ENCODE data around the gene TIAM2.

Gene TIAM2

DNA sequence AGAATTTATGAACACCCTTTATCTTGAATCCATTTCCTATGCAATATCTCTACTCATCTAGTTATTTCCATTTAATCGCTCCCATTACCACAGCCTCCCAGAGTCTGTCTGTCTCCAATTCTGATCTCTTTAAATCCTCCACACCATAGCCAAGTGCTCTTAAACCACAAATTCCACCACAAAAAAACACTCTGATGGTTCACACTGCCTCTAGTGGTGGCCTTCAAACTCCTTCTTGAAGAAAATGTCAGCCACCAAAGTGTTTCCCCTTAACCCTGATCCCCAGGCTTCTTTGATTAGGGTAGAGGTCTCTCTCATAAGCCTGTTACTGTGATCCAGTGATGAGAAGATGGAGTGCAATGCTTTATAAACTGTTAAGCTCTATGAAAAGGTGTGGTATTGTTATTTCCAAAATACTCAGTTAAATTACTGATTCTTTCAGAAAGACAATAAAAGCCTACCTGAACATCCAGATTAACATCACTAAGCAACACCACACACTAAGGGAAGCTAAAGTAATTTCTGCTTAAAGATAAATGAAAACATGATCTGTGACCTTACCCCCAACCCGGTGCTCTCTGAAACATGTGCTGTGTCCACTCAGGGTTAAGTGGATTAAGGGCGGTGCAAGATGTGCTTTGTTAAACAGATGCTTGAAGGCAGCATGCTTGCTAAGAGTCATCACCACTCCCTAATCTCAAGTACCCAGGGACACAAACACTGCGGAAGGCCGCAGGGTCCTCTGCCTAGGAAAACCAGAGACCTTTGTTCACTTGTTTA, 273.2 kb downstream of the TIAM2 start:
- in situ Hi-C loops (cut with MboI; ENCODE audit: low pct_unique_long_range_greater_than_20kb, low sequenced_read_pairs, unreplicated experiment): loop anchor here (25.0 kb wide), 1 partner anchor 581 kb away; no protein-coding TSS in a partner anchor
- peak; percentile 33 for DNase-seq (ENCODE audit: low spot score)
- TF ChIP-seq, protein P1, sequence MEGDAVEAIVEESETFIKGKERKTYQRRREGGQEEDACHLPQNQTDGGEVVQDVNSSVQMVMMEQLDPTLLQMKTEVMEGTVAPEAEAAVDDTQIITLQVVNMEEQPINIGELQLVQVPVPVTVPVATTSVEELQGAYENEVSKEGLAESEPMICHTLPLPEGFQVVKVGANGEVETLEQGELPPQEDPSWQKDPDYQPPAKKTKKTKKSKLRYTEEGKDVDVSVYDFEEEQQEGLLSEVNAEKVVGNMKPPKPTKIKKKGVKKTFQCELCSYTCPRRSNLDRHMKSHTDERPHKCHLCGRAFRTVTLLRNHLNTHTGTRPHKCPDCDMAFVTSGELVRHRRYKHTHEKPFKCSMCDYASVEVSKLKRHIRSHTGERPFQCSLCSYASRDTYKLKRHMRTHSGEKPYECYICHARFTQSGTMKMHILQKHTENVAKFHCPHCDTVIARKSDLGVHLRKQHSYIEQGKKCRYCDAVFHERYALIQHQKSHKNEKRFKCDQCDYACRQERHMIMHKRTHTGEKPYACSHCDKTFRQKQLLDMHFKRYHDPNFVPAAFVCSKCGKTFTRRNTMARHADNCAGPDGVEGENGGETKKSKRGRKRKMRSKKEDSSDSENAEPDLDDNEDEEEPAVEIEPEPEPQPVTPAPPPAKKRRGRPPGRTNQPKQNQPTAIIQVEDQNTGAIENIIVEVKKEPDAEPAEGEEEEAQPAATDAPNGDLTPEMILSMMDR (IDR thresholded peaks at IDR 0.05; ENCODE audit: extremely low read depth, insufficient read depth, missing control alignments): peak; percentile 52

DNA sequence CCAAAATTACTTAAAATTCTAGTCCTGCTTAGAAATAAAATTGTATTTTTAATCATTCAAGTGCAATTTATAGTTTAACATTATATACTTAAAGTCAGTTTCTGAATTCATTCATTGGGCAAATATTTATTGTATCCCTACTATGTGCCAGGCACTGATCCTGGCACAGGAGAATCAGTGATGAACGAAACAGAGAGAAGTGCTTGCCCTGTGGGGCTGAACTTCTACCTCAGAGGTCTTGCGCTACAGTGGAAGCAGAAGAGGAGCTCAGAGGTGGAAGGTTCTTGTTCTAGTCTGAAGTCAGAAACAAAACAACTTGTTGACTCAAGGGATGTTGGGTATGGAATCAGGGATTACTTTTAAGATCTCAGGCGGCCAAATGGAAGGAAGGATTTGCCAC, 274.6 kb downstream of the TIAM2 start:
- in situ Hi-C loops (cut with MboI; ENCODE audit: low pct_unique_long_range_greater_than_20kb, low sequenced_read_pairs, unreplicated experiment): loop anchor here (25.0 kb wide), 1 partner anchor 582 kb away; no protein-coding TSS in a partner anchor
- TF ChIP-seq, protein P1 (IDR thresholded peaks at IDR 0.05; ENCODE audit: extremely low read depth, insufficient read depth, missing control alignments): no peak
- DNase-seq (ENCODE audit: low spot score): no peak

DNA sequence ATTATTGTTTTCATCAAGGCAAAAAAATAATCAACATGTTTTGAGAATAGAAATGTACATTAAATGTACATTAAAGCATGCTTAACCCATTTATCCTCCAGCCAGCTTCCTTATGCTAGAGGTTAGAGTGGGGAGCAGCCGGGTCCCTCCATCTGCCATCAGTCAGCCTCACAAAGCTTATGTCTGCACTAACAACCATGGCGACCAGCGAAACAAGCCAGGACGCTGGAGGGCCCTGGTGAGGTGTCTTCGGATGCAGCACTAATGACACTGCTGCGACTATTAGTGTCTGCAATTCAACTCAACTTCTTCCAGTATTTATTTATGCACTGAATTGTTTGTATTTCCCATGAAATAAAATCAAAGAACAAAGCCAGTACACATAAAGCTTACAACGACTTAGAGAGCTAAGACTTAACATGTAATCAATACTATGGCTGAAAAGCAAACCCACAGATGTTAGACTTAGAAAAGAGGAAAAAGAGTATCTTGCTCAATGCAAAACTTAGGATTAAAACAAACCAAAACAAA, 275.5 kb downstream of the TIAM2 start:
- TF ChIP-seq, protein P1 (IDR thresholded peaks at IDR 0.05; ENCODE audit: extremely low read depth, insufficient read depth, missing control alignments): no peak
- in situ Hi-C loops (cut with MboI; ENCODE audit: low pct_unique_long_range_greater_than_20kb, low sequenced_read_pairs, unreplicated experiment): loop anchor here (25.0 kb wide), 1 partner anchor 583 kb away; no protein-coding TSS in a partner anchor
- DNase-seq (ENCODE audit: low spot score): no peak

DNA sequence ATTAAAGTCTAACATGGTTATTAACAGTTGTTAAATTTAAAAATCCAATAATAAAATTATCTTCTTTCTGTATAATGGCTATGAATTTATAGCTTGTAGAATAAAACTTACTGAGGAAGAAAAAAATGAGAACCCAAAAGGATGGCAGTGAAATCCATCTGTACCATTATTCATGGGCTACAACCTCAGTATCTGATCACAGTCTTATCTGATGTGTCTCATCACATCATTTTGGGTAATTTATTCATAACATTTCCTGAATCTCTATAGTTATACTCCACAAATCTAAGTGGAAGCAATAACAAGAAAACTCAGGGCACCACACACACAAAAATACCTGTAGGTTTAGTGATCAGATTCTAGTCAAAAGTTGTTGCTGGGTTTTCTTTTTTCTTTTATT, 276.0 kb downstream of the TIAM2 start:
- TF ChIP-seq, protein P1 (IDR thresholded peaks at IDR 0.05; ENCODE audit: extremely low read depth, insufficient read depth, missing control alignments): no peak
- in situ Hi-C loops (cut with MboI; ENCODE audit: low pct_unique_long_range_greater_than_20kb, low sequenced_read_pairs, unreplicated experiment): loop anchor here (25.0 kb wide), 1 partner anchor 584 kb away; no protein-coding TSS in a partner anchor
- no peak for DNase-seq (ENCODE audit: low spot score)

DNA sequence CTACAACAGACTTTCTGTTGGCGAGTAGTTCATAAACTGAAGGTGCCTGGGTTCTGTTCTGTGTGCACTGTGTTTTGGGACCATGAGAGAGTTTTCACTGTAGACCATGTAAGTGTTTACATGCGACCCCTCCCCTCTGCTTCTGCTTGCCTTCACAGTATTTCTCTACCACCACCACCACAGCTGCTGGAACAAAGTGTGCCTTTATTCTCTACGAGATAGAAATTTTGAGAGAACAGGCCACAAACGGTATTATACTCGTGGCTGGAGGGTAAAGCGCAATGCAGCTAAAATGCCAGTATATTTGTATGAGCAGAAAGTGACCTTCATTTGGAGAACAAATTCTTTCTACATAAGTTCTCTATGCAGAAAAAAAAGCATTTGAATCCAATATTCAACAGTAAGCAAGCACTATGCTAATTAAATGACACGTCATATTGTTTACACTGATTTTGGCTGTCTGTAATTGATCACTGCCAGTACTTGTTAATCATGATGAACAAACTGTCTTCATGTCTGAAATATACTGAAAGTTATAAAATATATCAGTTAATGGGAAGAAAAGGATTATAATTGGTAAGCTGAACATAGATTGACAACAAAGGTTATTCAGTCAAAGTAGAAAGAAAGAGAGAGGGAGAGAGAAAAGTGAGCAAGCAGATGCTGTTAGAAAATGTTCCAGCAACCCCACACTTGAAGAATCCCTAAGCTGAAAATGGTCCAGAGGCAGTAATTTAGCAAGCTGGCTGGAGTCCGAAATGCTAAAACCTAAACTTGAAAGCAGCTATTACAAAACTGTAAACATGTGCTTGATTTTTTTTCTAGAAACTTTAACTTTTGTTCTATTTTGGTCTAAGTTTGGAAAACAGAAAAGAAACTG, 277.5 kb downstream of the TIAM2 start:
- in situ Hi-C loops (cut with MboI; ENCODE audit: low pct_unique_long_range_greater_than_20kb, low sequenced_read_pairs, unreplicated experiment): loop anchor here (25.0 kb wide), 1 partner anchor 585 kb away; no protein-coding TSS in a partner anchor
- DNase-seq (ENCODE audit: low spot score): no peak
- TF ChIP-seq, protein P1 (IDR thresholded peaks at IDR 0.05; ENCODE audit: extremely low read depth, insufficient read depth, missing control alignments): no peak

DNA sequence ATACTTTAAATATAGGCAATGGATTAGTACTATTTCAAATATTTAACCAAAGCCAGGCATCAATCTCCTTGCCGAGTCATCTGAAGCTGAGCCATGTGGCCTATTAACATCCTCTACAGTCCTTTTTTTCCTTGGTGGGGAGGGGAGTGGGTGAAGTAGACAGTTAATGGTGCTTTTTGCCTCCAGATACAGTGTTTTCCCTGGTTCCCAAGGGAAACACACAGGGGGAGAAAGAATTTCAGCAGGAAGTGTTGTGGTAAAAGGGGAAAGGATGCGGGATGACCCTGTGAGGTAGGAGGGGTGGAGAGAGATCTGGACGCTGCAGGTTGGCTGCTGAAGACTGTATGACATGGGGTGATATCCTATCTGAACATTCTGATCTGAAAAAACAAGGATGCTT, 278.3 kb downstream of the TIAM2 start:
- in situ Hi-C loops (cut with MboI; ENCODE audit: low pct_unique_long_range_greater_than_20kb, low sequenced_read_pairs, unreplicated experiment): loop anchor here (25.0 kb wide), 1 partner anchor 586 kb away; no protein-coding TSS in a partner anchor
- TF ChIP-seq, protein P1 (IDR thresholded peaks at IDR 0.05; ENCODE audit: extremely low read depth, insufficient read depth, missing control alignments): no peak
- DNase-seq (ENCODE audit: low spot score): no peak
